Neuronal stem cell (in vitro differentiated cells): ENCODE results near the gene CASP7.

ENCODE experiments used
- DNase-seq: peaks from one replicate; pipeline ENCODE4 v3.0.0-alpha.2; 2013; ENCODE audit warnings: low spot score
- H2AFZ ChIP-seq: one replicate; pipeline ENCODE4 v1.6.1; 2013; ENCODE audit warnings: mild to moderate bottlenecking, low read length, inconsistent platforms
- H2AK5ac ChIP-seq: 2 replicates; pipeline ENCODE4 v1.6.1; 2013; ENCODE audit warnings: low read depth, mild to moderate bottlenecking, inconsistent platforms, low read length, moderate library complexity, mixed read lengths
- H2BK120ac ChIP-seq: 2 replicates; pipeline ENCODE4 v1.6.1; 2013; ENCODE audit warnings: low read depth, mild to moderate bottlenecking, inconsistent platforms, low read length, moderate library complexity, mixed read lengths
- H2BK12ac ChIP-seq: one replicate; pipeline ENCODE4 v1.6.1; 2013; ENCODE audit warnings: low read length, inconsistent platforms
- H2BK15ac ChIP-seq: 2 replicates; pipeline ENCODE4 v1.6.1; 2013; ENCODE audit warnings: mild to moderate bottlenecking, low read length, inconsistent platforms, mixed read lengths
- H2BK5ac ChIP-seq: one replicate; pipeline ENCODE4 v1.6.1; 2013; ENCODE audit warnings: inconsistent platforms, mild to moderate bottlenecking, low read length, moderate library complexity
- H3K14ac ChIP-seq: one replicate; pipeline ENCODE4 v1.6.1; 2013; ENCODE audit warnings: low read length, inconsistent platforms
- H3K18ac ChIP-seq: 2 replicates; pipeline ENCODE4 v1.6.1; 2013; ENCODE audit warnings: low read length, inconsistent platforms
- H3K23ac ChIP-seq: 2 replicates; pipeline ENCODE4 v1.6.1; 2013; ENCODE audit warnings: low read depth, mild to moderate bottlenecking, mixed read lengths, low read length, inconsistent platforms; ENCODE audit not compliant: poor library complexity
- H3K27ac ChIP-seq: replicated peaks from 3 replicates; pipeline ENCODE4 v1.5.1; 2013; ENCODE audit warnings: low read length, inconsistent platforms
- H3K27me3 ChIP-seq, 3 experiments: 2 replicates each; pipeline ENCODE4 v1.6.1; 2013; ENCODE audit warnings: low read length in 3 of 3, mild to moderate bottlenecking in 2 of 3, inconsistent platforms in 1 of 3, low read depth in 1 of 3, mixed read lengths in 1 of 3, moderate library complexity in 1 of 3; ENCODE audit not compliant: control insufficient read depth in 3 of 3, insufficient read depth in 3 of 3
- H3K36me3 ChIP-seq, 2 donors: replicated peaks in 1 of 2; 2 replicates each; pipeline ENCODE4 v1.6.1; 2013; ENCODE audit warnings: low read length in 2 of 2; ENCODE audit not compliant: control insufficient read depth in 2 of 2, insufficient read depth in 2 of 2
- H3K4ac ChIP-seq: 2 replicates; pipeline ENCODE4 v1.6.1; 2013; ENCODE audit warnings: inconsistent platforms, mild to moderate bottlenecking, low read length, moderate library complexity
- H3K4me1 ChIP-seq, 2 donors: 1 replicate in 1 of 2; 2 replicates in 1 of 2; pipeline ENCODE4 v1.6.1; 2013; ENCODE audit warnings: low read length in 2 of 2, low read depth in 1 of 2; ENCODE audit not compliant: control insufficient read depth in 2 of 2, insufficient read depth in 1 of 2
- H3K4me2 ChIP-seq: one replicate; pipeline ENCODE4 v1.6.1; 2013; ENCODE audit warnings: mild to moderate bottlenecking, low read length, inconsistent platforms; ENCODE audit not compliant: insufficient read depth, poor library complexity, severe bottlenecking
- H3K4me3 ChIP-seq, 2 donors: 2 replicates each; pipeline ENCODE4 v1.5.1; 2013; ENCODE audit warnings: low read length in 2 of 2, mild to moderate bottlenecking in 2 of 2, inconsistent platforms in 1 of 2, moderate library complexity in 1 of 2
- H3K79me1 ChIP-seq: one replicate; pipeline ENCODE4 v1.6.1; 2013; ENCODE audit warnings: low read depth, mild to moderate bottlenecking, inconsistent platforms, low read length, moderate library complexity
- H3K9ac ChIP-seq: one replicate; pipeline ENCODE4 v1.6.1; 2013; ENCODE audit warnings: mild to moderate bottlenecking, low read depth, low read length, inconsistent platforms; ENCODE audit not compliant: poor library complexity
- H3K9me3 ChIP-seq, 2 donors: replicated peaks in 1 of 2; 2 replicates each; pipeline versions ENCODE3 to v1.6.1; 2013; ENCODE audit warnings: low read length in 2 of 2, mild to moderate bottlenecking in 2 of 2, inconsistent platforms in 1 of 2, low read depth in 1 of 2, mixed read lengths in 1 of 2, moderate library complexity in 1 of 2; ENCODE audit not compliant: control insufficient read depth in 2 of 2, insufficient read depth in 1 of 2
- H4K8ac ChIP-seq: one replicate; pipeline ENCODE4 v1.6.1; 2013; ENCODE audit warnings: low read depth, mild to moderate bottlenecking, inconsistent platforms, low read length, moderate library complexity
- H4K91ac ChIP-seq: one replicate; pipeline ENCODE4 v1.6.1; 2013; ENCODE audit warnings: low read length, low read depth, mild to moderate bottlenecking, inconsistent platforms; ENCODE audit not compliant: poor library complexity
- WGBS, 2 donors: extraction: QIAGEN DNeasy Blood & Tissue Kit; methylation state at CpG; one replicate each; pipeline ENCODE4 v1.1.7; 2013; ENCODE audit warnings: missing lambda C conversion rate in 2 of 2, mixed read lengths in 1 of 2; ENCODE audit not compliant: insufficient read length in 2 of 2, insufficient replicate concordance in 1 of 2; ENCODE audit errors: extremely low coverage in 2 of 2; 5-methylcytosine and 5-hydroxymethylcytosine counted together

Gene CASP7

GRCh38 chr10:113736576-113736975 lies 56.9 kb downstream of the CASP7 start:
- Histone ChIP-seq H2BK15ac (no peak overlapping the region), H3K4me2 (no peak overlapping the region), H3K4ac (no peak overlapping the region), H3K79me1 (no peaks in the 10 kb centered on the region), H3K9me3 (no peaks in the 10 kb centered on the region), H3K18ac (no peak overlapping the region), H2BK5ac (no peak overlapping the region), H4K8ac (no peak overlapping the region), H3K4me1 (peaks cover 0 to 3% of the 10 kb centered on the region in 2 donors), H3K36me3 (no peaks in the 10 kb centered on the region), H2AFZ (no peak overlapping the region), H3K14ac (no peak overlapping the region), H3K4me3 (no peak overlapping the region), H3K9ac (no peak overlapping the region), H2BK120ac (no peak overlapping the region), H4K91ac (no peak overlapping the region), H2BK12ac (no peak overlapping the region), H3K27ac (no peak overlapping the region), H2AK5ac (no peak overlapping the region), H3K27me3 (no peaks in the 10 kb centered on the region), H3K23ac (no peak overlapping the region)
- WGBS, 2 donors = no CpG with 5 or more reads among the region's 1 CpG
- DNase-seq = no peak

GRCh38 chr10:113739031-113739430 lies 59.3 kb downstream of the CASP7 start:
- Histone ChIP-seq H3K14ac (no peak overlapping the region), H4K8ac (no peak overlapping the region), H2BK120ac (no peak overlapping the region), H3K79me1 (no peaks in the 10 kb centered on the region), H3K4ac (no peak overlapping the region), H2AK5ac (no peak overlapping the region), H3K27me3 (no peaks in the 10 kb centered on the region), H3K4me1 (peaks cover 0 to 3% of the 10 kb centered on the region in 2 donors), H3K27ac (no peak overlapping the region), H3K18ac (no peak overlapping the region), H3K23ac (no peak overlapping the region), H2BK5ac (no peak overlapping the region), H3K9ac (no peak overlapping the region), H2AFZ (no peak overlapping the region), H3K4me3 (no peak overlapping the region), H2BK12ac (no peak overlapping the region), H4K91ac (no peak overlapping the region), H2BK15ac (no peak overlapping the region), H3K36me3 (no peaks in the 10 kb centered on the region), H3K9me3 (no peaks in the 10 kb centered on the region), H3K4me2 (no peak overlapping the region)
- DNase-seq = no peak
- no CpG with 5 or more reads among the region's 4 CpGs for WGBS, 2 donors

GRCh38 chr10:113739577-113739976 lies 59.9 kb downstream of the CASP7 start:
- no CpG with 5 or more reads among the region's 3 CpGs for WGBS, 2 donors
- Histone ChIP-seq H3K18ac (no peak overlapping the region), H3K9ac (no peak overlapping the region), H4K91ac (no peak overlapping the region), H2BK120ac (no peak overlapping the region), H2BK12ac (no peak overlapping the region), H4K8ac (no peak overlapping the region), H2BK15ac (no peak overlapping the region), H3K23ac (no peak overlapping the region), H3K4me3 (no peak overlapping the region), H3K79me1 (no peaks in the 10 kb centered on the region), H2AK5ac (no peak overlapping the region), H3K36me3 (no peaks in the 10 kb centered on the region), H2AFZ (no peak overlapping the region), H3K27ac (no peak overlapping the region), H3K4ac (no peak overlapping the region), H3K27me3 (no peaks in the 10 kb centered on the region), H3K14ac (no peak overlapping the region), H3K4me2 (no peak overlapping the region), H2BK5ac (no peak overlapping the region), H3K4me1 (peaks cover 0 to 3% of the 10 kb centered on the region in 2 donors), H3K9me3 (no peaks in the 10 kb centered on the region)
- no peak for DNase-seq

- Histone ChIP-seq H2BK5ac (no peak overlapping the region), H3K36me3 (no peaks in the 10 kb centered on the region), H2AK5ac (no peak overlapping the region), H3K14ac (no peak overlapping the region), H4K91ac (no peak overlapping the region), H3K27me3 (peaks cover 0 to 5% (median 0%) of the 10 kb centered on the region in 3 experiments), H2BK12ac (no peak overlapping the region), H3K4me1 (peaks cover 0 to 2% of the 10 kb centered on the region in 2 donors), H3K79me1 (no peaks in the 10 kb centered on the region), H3K4me3 (no peak overlapping the region), H3K23ac (no peak overlapping the region), H2BK120ac (no peak overlapping the region), H3K4me2 (no peak overlapping the region), H2AFZ (no peak overlapping the region), H4K8ac (no peak overlapping the region), H3K4ac (no peak overlapping the region), H3K27ac (no peak overlapping the region), H3K18ac (no peak overlapping the region), H3K9me3 (no peaks in the 10 kb centered on the region), H3K9ac (no peak overlapping the region), H2BK15ac (no peak overlapping the region)
- no peak for DNase-seq
- no CpG with 5 or more reads among the region's 3 CpGs for WGBS, 2 donors
These were observed 61.1 kb downstream of the CASP7 start for GRCh38 chr10:113740850-113741249.
